GM19239 (cell line): ENCODE measurements around the gene GALNT2.
A peak's percentile ranks its signal among the peaks of the same experiment; 100 is the strongest.

Experiments used
- DNase-seq: peaks from one replicate; pipeline ENCODE4 v3.0.0; 2011; ENCODE audit warnings: low spot score; ENCODE audit not compliant: insufficient read length
- FAIRE-seq: peaks from 2 replicates; lab custom pipeline; 2011; peaks lifted over from hg19 to GRCh38; lab: Jason Lieb, UNC

The GALNT2 gene

GRCh38 chr1:230219174-230220067, 152.4 kb downstream of the GALNT2 start:
- DNase-seq (no peak), FAIRE-seq (no peak)

- DNase-seq = no peak
- no peak for FAIRE-seq
These were observed 153.4 kb downstream of the GALNT2 start for GRCh38 chr1:230220478-230220877.

GRCh38 chr1:230220907-230221306, 153.9 kb downstream of the GALNT2 start:
- DNase-seq (no peak), FAIRE-seq (no peak)

DNA sequence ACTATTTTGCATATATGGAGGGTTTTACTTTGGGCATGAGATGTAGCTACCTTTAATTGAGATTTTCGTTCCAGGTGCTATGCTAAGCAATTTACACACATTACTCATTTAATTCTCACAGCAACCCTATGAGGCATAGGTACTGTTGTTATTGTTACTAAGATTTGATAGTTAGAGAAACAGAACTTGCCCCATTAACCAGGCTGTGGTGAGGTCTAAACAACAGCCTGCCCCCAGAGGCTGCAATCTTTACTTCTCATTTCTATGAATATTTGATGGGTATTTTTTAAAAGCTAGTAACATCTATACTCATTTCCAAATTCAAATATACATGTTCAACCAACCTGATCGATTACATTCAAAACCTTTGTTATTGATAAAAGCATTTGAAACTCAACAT, 155.6 kb downstream of the GALNT2 start:
- DNase-seq (no peak), FAIRE-seq (peak; percentile 8)

DNA sequence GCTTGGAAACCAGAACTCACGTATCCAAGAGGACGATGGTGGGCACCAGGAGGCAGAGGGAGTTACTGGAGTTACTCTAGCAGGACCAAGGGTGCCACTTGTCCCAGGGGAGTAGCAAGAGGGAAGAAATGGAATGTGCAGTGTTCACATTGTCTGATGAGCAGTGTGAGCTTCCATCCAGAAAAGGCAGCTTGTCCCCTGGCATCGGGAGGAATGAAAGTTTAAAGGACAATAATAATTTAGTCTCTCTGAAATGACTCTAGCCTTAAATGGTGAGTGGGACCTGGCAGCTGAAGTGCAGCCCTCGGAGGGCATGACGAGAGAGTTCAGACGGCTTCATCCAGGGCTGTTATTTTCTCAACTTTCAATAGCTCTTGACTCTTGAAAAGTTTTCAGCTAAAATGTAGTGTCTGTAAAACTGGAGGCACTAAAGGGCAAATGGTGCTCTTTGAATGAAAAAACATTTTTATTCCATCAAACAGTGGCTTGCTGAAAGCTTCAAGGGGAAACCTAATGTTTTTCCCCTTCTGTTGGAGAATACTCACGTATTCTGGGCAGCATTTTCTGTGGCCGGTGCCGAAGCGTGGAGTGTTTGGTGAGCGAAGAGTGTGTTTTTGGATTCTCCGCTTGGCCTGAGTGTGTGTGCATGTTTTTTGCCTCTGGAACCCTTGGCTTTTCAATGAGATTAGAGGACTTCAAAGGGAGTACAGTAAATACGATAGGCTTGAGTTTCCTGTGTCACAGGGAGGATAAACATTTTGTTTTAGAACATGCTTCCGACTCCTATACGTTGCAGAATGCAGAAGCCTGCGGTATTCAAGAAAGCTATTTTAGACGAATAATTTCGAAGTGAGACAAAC, 157.3 kb downstream of the GALNT2 start:
- DNase-seq (no peak), FAIRE-seq (no peak)

GRCh38 chr1:230226007-230226800, 159.2 kb downstream of the GALNT2 start:
- DNase-seq = no peak
- no peak for FAIRE-seq

- DNase-seq (no peak), FAIRE-seq (no peak)
These were observed 159.8 kb downstream of the GALNT2 start for GRCh38 chr1:230226814-230227213.

- DNase-seq (no peak), FAIRE-seq (no peak)
These were observed 161.3 kb downstream of the GALNT2 start for GRCh38 chr1:230228236-230228897.

- DNase-seq (no peak), FAIRE-seq (no peak)
These were observed 163.2 kb downstream of the GALNT2 start for GRCh38 chr1:230230273-230230672.

GRCh38 chr1:230230948-230231773, 164.1 kb downstream of the GALNT2 start:
- FAIRE-seq (peak; percentile 11), DNase-seq (no peak)

- DNase-seq (no peak), FAIRE-seq (no peak)
These were observed 164.7 kb downstream of the GALNT2 start for GRCh38 chr1:230231774-230232145.

- no peak for FAIRE-seq
- DNase-seq = no peak
These were observed 165.3 kb downstream of the GALNT2 start for GRCh38 chr1:230232371-230232771.

DNA sequence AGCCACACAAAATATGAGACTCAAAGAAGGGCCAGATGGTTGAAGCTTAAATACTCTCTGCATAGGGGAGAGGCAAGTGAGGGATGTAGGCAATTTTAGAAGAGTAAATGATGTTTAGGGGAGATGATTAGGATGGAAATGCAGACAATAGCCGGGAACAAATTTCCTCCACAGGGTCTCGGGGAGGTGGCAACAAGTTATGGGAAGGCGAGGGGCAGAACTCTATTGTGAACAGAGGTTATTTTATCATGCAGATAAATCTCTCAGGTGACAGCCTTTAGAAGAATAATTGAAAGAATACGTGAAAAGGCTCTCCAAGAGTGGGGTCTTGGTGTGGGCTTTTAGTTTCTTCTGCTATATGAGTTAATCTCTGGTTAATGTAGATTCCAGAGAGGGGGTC, 166.7 kb downstream of the GALNT2 start:
- FAIRE-seq = no peak
- no peak for DNase-seq

GRCh38 chr1:230235876-230236275, 168.8 kb downstream of the GALNT2 start:
- DNase-seq = no peak
- no peak for FAIRE-seq

DNA sequence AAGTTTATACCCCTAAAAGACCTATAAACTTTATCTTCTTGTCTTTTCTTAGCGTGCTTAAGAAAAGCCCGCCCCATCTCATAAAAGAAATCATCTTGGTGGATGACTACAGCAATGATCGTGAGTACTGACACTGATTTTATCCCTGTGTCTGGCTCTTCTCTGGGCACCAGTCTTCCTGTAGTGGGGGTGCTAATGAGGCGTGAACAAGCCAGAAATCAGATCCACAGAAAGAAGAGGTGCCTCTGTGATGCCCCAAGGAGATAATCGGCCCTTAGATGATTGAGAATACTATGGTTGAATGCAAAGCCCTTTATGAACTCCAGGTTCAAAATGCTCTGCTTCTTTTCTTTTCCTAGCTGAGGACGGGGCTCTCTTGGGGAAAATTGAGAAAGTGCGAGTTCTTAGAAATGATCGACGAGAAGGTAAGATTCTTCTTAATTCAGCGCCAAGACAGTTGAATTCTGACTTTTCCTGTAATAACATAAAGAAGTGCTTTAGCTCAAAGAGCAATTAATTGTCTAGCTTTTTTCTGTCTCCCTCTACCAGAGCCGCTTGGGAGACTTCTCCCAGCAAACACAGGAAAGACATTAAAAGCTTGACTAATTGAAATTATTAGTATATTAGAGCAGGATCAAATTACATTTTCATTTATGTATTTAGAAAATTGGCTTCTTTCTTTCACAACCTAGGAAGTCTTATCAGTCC, 169.4 kb downstream of the GALNT2 start:
- no peak for FAIRE-seq

GRCh38 chr1:230237009-230237370, 170.0 kb downstream of the GALNT2 start:
- FAIRE-seq (no peak), DNase-seq (no peak)

More for the DNA sequence above, 169.4 kb downstream of the GALNT2 start:
- no peak for DNase-seq

GRCh38 chr1:230237805-230238204, 170.8 kb downstream of the GALNT2 start:
- DNase-seq = no peak
- no peak for FAIRE-seq

GRCh38 chr1:230240446-230241086, 173.5 kb downstream of the GALNT2 start:
- peak; percentile 28 for FAIRE-seq
- no peak for DNase-seq
